Effector memory CD4-positive, alpha-beta T cell (primary cell): ENCODE data around the gene ERRFI1.

ENCODE experiments used
- DNase-seq, 3 donors: peaks; one replicate each; pipeline ENCODE4 v3.0.0-alpha.2; 2020
- H3K27ac ChIP-seq: 2 replicates; pipeline ENCODE4 v1.7.0; 2013; ENCODE audit warnings: mild to moderate bottlenecking, low read length, moderate library complexity; ENCODE audit not compliant: insufficient read depth, poor library complexity, severe bottlenecking
- H3K27me3 ChIP-seq: replicated peaks from 2 replicates; pipeline ENCODE4 v1.7.0; 2013; ENCODE audit warnings: mild to moderate bottlenecking, low read length; ENCODE audit not compliant: insufficient read depth, control insufficient read depth, poor library complexity, severe bottlenecking
- H3K36me3 ChIP-seq: 2 replicates; pipeline ENCODE4 v1.7.0; 2013; ENCODE audit warnings: mild to moderate bottlenecking, low read length, moderate library complexity; ENCODE audit not compliant: control insufficient read depth, insufficient read depth
- H3K4me1 ChIP-seq: 2 replicates; pipeline ENCODE4 v1.7.0; 2013; ENCODE audit warnings: low read length, mild to moderate bottlenecking; ENCODE audit not compliant: control insufficient read depth, insufficient read depth, poor library complexity, severe bottlenecking
- H3K4me3 ChIP-seq: 2 replicates; pipeline ENCODE4 v1.7.0; 2013; ENCODE audit warnings: low read length, low read depth, mild to moderate bottlenecking; ENCODE audit not compliant: insufficient read depth, poor library complexity, severe bottlenecking
- H3K9me3 ChIP-seq: 2 replicates; pipeline ENCODE4 v1.7.0; 2013; ENCODE audit warnings: mild to moderate bottlenecking, low read length, moderate library complexity; ENCODE audit not compliant: control insufficient read depth

Gene ERRFI1

DNA sequence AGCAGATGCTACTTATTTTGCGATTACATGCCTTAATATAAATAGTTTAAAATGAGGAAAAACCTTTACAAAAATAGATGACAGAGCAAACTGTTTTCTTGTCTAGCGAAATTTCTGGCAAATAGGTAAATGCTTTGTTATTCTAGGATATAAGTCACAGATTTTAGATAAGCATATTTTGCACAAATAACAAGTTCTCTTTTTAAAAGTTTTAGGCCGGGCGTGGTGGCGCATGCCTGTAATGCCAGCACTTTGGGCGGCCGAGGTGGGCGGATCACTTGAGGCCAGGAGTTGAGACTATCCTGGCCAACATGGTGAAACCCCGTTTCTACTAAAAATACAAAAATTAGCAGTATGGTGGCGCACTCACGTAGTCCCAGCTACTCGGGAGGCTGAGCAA is 20.3 kb upstream of the ERRFI1 start:
- H3K4me3 ChIP-seq: no peak overlapping the region
- H3K36me3 ChIP-seq: no peaks in the 10 kb centered on the region
- H3K9me3 ChIP-seq: no peaks in the 10 kb centered on the region
- H3K4me1 ChIP-seq: no peaks in the 10 kb centered on the region
- DNase-seq: no peak
- no peak overlapping the region for H3K27ac ChIP-seq
- H3K27me3 ChIP-seq: no peaks in the 10 kb centered on the region

- H3K4me1 ChIP-seq: no peaks in the 10 kb centered on the region
- no peak for DNase-seq
- H3K27me3 ChIP-seq: no peaks in the 10 kb centered on the region
- no peak overlapping the region for H3K27ac ChIP-seq
- no peaks in the 10 kb centered on the region for H3K36me3 ChIP-seq
- no peak overlapping the region for H3K4me3 ChIP-seq
- no peaks in the 10 kb centered on the region for H3K9me3 ChIP-seq
These were observed 17.5 kb upstream of the ERRFI1 start for GRCh38 chr1:8043621-8044020.

DNA sequence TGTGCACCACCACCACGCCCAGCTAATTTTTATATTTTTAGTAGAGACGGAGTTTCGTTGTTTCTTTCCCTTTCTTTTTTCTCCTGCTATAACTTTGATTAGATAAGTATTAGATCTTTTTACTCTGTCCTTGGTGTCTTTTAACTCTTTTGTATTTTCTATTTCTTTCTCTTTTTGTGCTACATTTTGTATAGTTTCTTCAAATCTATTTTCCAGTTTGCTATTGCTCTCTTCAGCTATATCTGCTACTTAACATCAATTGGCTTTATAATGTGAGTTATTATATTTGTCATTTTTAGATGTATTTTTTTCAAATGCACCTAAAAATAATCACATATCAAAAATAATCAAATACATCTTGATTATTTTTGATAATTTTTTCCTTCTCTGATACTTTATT is 16.0 kb upstream of the ERRFI1 start:
- Histone ChIP-seq H3K4me1 (no peaks in the 10 kb centered on the region), H3K27ac (no peak overlapping the region), H3K36me3 (no peaks in the 10 kb centered on the region), H3K9me3 (no peaks in the 10 kb centered on the region), H3K4me3 (no peak overlapping the region), H3K27me3 (no peaks in the 10 kb centered on the region)
- no peak for DNase-seq

DNA sequence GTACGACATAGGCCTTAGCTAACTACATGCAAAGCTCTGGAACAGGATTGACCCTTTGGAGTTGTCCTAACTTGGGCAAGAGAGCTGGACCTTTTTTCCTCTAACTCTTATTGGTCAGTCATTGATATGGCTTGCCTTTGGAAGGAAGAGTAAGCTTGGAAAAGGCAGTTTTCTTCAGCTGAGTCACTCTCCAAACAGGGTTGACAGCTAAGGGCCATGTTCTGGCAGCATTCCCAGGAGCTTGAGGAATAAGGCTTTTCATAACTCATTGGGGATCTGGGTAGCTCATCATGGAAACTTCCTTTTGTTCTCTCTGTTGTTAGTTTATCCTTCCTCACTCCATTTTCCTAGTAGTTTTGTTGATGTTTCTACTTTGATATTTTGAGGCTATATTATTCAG is 14.5 kb upstream of the ERRFI1 start:
- no peaks in the 10 kb centered on the region for H3K27me3 ChIP-seq
- H3K36me3 ChIP-seq: no peaks in the 10 kb centered on the region
- H3K27ac ChIP-seq: no peak overlapping the region
- no peak overlapping the region for H3K4me3 ChIP-seq
- H3K9me3 ChIP-seq: no peaks in the 10 kb centered on the region
- no peaks in the 10 kb centered on the region for H3K4me1 ChIP-seq
- no peak for DNase-seq

- Histone ChIP-seq H3K9me3 (no peaks in the 10 kb centered on the region), H3K27me3 (no peaks in the 10 kb centered on the region), H3K4me1 (no peaks in the 10 kb centered on the region), H3K27ac (no peak overlapping the region), H3K36me3 (no peaks in the 10 kb centered on the region), H3K4me3 (no peak overlapping the region)
- DNase-seq: no peak
These were observed 13.0 kb upstream of the ERRFI1 start for GRCh38 chr1:8039071-8039470.

GRCh38 chr1:8035289-8035688 is 9.2 kb upstream of the ERRFI1 start:
- Histone ChIP-seq H3K27ac (no peak overlapping the region), H3K4me3 (no peak overlapping the region), H3K36me3 (no peaks in the 10 kb centered on the region), H3K27me3 (no peaks in the 10 kb centered on the region), H3K4me1 (no peaks in the 10 kb centered on the region), H3K9me3 (no peaks in the 10 kb centered on the region)
- DNase-seq: no peak

- no peak overlapping the region for H3K4me3 ChIP-seq
- no peaks in the 10 kb centered on the region for H3K9me3 ChIP-seq
- H3K27me3 ChIP-seq: no peaks in the 10 kb centered on the region
- H3K4me1 ChIP-seq: no peaks in the 10 kb centered on the region
- H3K27ac ChIP-seq: no peak overlapping the region
- no peaks in the 10 kb centered on the region for H3K36me3 ChIP-seq
- no peak for DNase-seq
These were observed 7.2 kb upstream of the ERRFI1 start for GRCh38 chr1:8033322-8033721.

GRCh38 chr1:8032366-8032910 is 6.3 kb upstream of the ERRFI1 start:
- H3K36me3 ChIP-seq: no peaks in the 10 kb centered on the region

DNA sequence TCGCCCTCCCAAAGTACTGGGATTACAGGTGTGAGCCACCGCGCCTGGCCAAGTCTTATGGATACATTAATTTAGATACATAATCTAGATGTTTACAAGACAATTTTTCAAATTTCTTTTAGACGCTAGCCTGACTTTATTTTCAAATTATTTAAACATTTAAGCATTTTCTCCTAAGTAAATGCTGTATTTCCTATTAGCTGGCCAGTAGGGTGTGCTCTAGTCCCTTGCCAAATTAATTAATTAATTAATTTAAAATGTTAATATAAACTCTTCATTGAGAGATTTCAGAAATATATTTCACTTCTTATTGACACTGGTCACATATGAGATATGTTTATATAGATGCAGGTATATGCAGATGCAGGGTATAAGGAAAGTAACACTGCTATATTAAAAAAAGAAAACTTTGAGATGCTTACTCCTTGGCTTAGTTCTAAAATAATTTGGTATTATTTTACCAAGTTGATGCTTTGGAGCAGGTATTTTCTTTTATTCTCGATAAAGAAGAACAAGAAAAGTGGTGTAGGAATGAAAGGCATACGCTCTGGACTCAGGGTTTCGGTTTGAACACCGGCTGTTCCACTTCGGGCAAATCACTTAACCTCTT is 5.2 kb upstream of the ERRFI1 start:
- Histone ChIP-seq H3K4me1 (peaks cover 4% of the 10 kb centered on the region), H3K27ac (no peak overlapping the region), H3K36me3 (no peaks in the 10 kb centered on the region), H3K4me3 (no peak overlapping the region), H3K9me3 (no peaks in the 10 kb centered on the region), H3K27me3 (no peaks in the 10 kb centered on the region)
- no peak for DNase-seq

More at GRCh38 chr1:8032366-8032910, 6.3 kb upstream of the ERRFI1 start:
- DNase-seq: no peak
- Histone ChIP-seq H3K4me3 (no peak overlapping the region), H3K27me3 (no peaks in the 10 kb centered on the region), H3K4me1 (no peaks in the 10 kb centered on the region), H3K9me3 (no peaks in the 10 kb centered on the region), H3K27ac (no peak overlapping the region)

DNA sequence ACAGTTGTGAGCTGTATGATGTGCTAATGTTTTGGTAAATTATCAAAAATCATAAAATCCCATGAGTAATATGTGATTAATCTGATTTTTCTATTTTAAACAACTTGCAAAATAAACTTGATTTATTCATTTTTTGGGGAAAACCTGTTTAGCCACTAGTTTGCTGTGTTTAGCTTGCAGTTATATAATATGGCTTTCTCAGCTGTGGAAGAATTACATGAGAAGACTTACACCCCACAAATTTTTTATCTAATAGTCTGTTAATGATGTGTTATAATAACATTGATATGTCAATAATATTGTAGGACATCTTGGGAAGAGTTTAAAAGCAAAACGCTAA is 2.4 kb upstream of the ERRFI1 start:
- Histone ChIP-seq H3K27ac (no peak overlapping the region), H3K4me3 (no peak overlapping the region), H3K27me3 (peaks cover 4% of the 10 kb centered on the region), H3K4me1 (peaks cover 11% of the 10 kb centered on the region), H3K9me3 (no peaks in the 10 kb centered on the region), H3K36me3 (no peaks in the 10 kb centered on the region)
- no peak for DNase-seq
